Astrocyte of the hippocampus (primary cell): ENCODE data around the gene CLCN7.

ENCODE experiments used
- DNase-seq: peaks from one replicate; pipeline ENCODE4 v3.0.0; 2011; ENCODE audit warnings: low read depth, low spot score

Gene CLCN7

GRCh38 chr16:1503110-1503955 is 28.5 kb upstream of the CLCN7 start:
- DNase-seq = no peak

GRCh38 chr16:1502092-1503004 is 27.5 kb upstream of the CLCN7 start:
- no peak for DNase-seq

- no peak for DNase-seq
Measured at GRCh38 chr16:1501630-1502029, 26.8 kb upstream of the CLCN7 start.

- DNase-seq = no peak
Measured at GRCh38 chr16:1500465-1501150, 25.8 kb upstream of the CLCN7 start.

- no peak for DNase-seq
Measured at GRCh38 chr16:1499756-1500464, 25.1 kb upstream of the CLCN7 start.

GRCh38 chr16:1498899-1499676 is 24.3 kb upstream of the CLCN7 start:
- no peak for DNase-seq

- DNase-seq = no peak
Measured at GRCh38 chr16:1497014-1497598, 22.3 kb upstream of the CLCN7 start.

GRCh38 chr16:1496464-1496863 is 21.6 kb upstream of the CLCN7 start:
- no peak for DNase-seq

- DNase-seq = no peak
Measured at GRCh38 chr16:1495889-1496262, 21.0 kb upstream of the CLCN7 start.

GRCh38 chr16:1495211-1495888 is 20.5 kb upstream of the CLCN7 start:
- DNase-seq = no peak

- DNase-seq = no peak
Measured at GRCh38 chr16:1494711-1495110, 19.9 kb upstream of the CLCN7 start.

GRCh38 chr16:1494129-1494640 is 19.4 kb upstream of the CLCN7 start:
- DNase-seq = peak; percentile 79

GRCh38 chr16:1493746-1494094 is 18.9 kb upstream of the CLCN7 start:
- peak; percentile 56 for DNase-seq

GRCh38 chr16:1492923-1493745 is 18.3 kb upstream of the CLCN7 start, which contains the start of gene TELO2:
Gene TELO2 (plus strand): TSS chr16:1493360. CDS start chr16:1494282, 922 bp downstream.
- peak; percentile 92 for DNase-seq

GRCh38 chr16:1492082-1492922 is 17.5 kb upstream of the CLCN7 start:
- DNase-seq = no peak

- DNase-seq = no peak
Measured at GRCh38 chr16:1491327-1491726, 16.5 kb upstream of the CLCN7 start.

GRCh38 chr16:1489077-1489476 is 14.2 kb upstream of the CLCN7 start:
- DNase-seq = no peak

GRCh38 chr16:1488619-1489018 is 13.8 kb upstream of the CLCN7 start, which contains the start of gene PTX4:
Gene PTX4 (minus strand): TSS chr16:1488944. CDS start chr16:1488909, 35 bp downstream.
- no peak for DNase-seq
